SK-MEL-5 (cell line): Measurements from ENCODE around the gene PLEKHG5. TPM values are rescaled to one million over a fixed set of nuclear protein-coding genes. Genes with fewer than 3 reads are reported as not detected.

ENCODE experiments used
- DNase-seq: peaks from one replicate; pipeline ENCODE4 v3.0.0-alpha.2; 2016; ENCODE audit warnings: low read depth, low spot score
- in situ Hi-C: cut with HindIII; loops from 2 replicates; pipeline ENCODE4 v1.10.0; 2016; ENCODE audit warnings: low sequenced_read_pairs, high pct_unique_total_duplicates, low pct_unique_long_range_greater_than_20kb
- total RNA-seq: library from RNA; depleted of rRNA; stranded (reverse); fragments of >200 nt; shearing (Covaris generic); gene quantifications from 2 replicates; pipeline ENCODE4 v1.2.3, GENCODE V29; 2014

Gene PLEKHG5
- total RNA-seq, 1 experiment from 2014 or later, result 2.7 TPM

DNA sequence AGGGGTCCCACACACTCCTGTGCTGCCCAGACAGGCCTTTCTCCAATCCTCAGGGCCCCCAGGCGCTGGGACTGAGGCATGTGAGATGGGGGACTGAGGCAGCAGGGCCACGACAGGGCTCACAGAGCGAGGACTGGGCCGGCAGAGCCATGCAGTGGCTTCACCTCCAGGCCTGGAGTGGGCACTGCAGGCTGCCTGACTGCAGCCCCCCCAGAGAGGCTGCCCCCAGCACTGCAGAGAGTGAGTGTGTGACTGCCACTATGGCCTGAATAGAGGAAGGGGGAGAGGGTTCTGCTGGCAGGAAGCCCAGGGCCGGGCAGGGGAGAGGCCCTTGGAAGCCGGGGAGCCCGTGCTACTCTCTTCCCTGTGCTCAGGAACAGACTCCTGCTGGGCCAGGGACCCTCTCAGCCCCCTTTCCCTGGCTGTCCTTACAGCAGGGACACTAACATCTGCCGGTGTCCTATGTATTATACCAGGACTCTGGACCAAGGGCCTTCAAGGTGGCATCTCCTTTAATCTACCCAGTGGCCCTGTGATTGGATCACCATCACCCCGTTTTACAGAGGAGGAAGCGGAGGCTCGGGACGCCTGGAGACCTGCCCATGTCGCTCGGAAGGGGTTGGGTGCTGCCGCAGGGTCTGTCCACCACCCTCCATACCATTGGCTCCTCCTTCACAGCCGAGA lies 20.2 kb upstream of the PLEKHG5 start:
- no peak for DNase-seq
- in situ Hi-C loops, result no loop called here

- no peak for DNase-seq
These were observed 19.6 kb upstream of the PLEKHG5 start for GRCh38 chr1:6511056-6511455.

GRCh38 chr1:6510493-6510892 lies 19.0 kb upstream of the PLEKHG5 start:
- in situ Hi-C loops, result no loop called here
- DNase-seq, result no peak

More at GRCh38 chr1:6511056-6511455, 19.6 kb upstream of the PLEKHG5 start:
- in situ Hi-C loops, result no loop called here

GRCh38 chr1:6509919-6510291 lies 18.4 kb upstream of the PLEKHG5 start:
- DNase-seq, result no peak
- in situ Hi-C loops, result no loop called here

- in situ Hi-C loops, result no loop called here
- no peak for DNase-seq
These were observed 17.9 kb upstream of the PLEKHG5 start for GRCh38 chr1:6509220-6509918.

- in situ Hi-C loops, result no loop called here
- no peak for DNase-seq
These were observed 17.3 kb upstream of the PLEKHG5 start for GRCh38 chr1:6508816-6509189.

GRCh38 chr1:6508154-6508815 lies 16.8 kb upstream of the PLEKHG5 start:
- DNase-seq, result no peak
- in situ Hi-C loops, result no loop called here

DNA sequence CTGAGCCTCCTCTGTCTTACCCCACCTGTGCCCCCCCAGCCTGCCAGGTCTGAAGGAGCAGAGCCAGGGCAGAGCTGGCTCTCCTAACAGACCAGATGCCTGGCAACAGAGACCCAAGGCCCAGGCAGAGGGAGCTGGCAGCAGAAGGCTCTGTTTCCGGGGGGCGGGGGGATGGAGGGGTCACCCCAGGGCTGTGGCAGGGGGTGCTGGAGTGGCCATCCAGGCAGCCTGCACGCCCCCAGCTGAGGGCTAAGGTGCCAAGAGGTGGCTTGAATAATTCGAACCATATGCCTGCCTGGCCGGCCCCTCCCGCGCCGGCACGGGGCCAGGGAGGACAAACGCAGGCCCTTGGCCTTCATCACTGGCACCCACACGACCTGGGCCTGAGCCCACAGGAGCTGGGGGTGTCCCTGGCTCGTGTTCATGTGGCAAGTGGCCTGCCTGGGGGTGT lies 16.0 kb upstream of the PLEKHG5 start:
- DNase-seq, result no peak
- in situ Hi-C loops, result no loop called here

DNA sequence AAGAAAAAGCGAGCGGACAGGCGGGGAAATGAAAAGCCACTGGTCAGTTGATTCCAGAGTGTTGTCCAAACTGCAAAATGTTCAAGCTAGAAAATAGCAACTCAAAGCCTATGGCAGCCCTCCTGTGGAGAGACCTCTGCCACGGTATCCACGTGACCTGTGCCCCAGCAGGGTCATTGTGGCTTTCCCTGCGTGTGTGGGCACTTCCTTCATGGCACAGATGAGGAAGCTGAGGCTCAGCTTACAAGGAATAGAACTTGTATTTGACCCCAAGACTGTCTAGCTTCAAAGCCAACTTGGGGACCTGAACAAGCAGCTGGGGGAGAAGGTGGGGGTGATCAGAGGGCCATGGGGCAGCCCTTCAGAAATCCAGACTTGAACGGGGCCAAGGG lies 15.6 kb upstream of the PLEKHG5 start:
- in situ Hi-C loops, result no loop called here
- DNase-seq, result no peak

GRCh38 chr1:6506210-6507036 lies 15.0 kb upstream of the PLEKHG5 start:
- in situ Hi-C loops, result no loop called here
- no peak for DNase-seq

DNA sequence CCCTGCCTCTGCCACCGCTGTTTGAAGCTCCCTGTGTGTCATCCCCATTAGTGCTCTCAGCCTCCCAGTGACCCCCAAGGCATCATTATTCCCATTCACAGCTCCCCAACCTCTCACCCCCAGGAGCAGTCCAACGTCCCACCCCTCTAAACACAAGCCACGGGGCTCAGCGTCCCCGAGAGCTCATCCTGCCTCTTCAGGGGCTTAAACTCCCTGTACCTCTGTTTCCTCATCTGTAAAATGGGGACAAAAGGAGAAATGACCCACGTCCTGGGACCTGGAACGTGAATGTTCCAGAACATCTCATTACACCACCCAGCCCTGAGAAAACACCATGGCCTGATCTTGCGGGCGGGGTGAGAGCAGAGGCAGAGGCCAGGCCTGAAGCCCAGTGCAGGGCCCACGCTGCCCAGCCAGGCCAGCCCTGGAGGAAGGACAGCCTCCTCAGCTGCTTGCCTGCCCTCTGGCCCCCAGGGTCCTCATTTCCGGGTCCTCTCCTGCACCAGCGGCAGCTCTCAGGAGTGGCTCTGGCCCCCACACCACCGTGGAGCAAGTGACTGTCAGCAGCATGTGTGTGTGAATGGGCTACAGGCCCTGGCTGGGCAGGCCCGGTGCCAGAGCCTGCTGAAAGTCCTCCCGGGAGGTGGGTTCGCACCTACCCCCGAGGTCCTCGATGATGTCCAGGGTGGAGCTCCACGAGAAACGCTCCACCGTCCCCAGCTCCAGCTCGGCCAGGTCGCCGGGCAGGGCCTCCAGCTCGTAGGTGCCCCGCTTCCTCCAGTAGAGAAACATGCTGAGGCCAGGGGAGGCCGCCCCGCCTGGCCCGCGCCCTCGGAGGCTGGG lies 14.1 kb upstream of the PLEKHG5 start:
- DNase-seq, result no peak
- in situ Hi-C loops, result no loop called here

DNA sequence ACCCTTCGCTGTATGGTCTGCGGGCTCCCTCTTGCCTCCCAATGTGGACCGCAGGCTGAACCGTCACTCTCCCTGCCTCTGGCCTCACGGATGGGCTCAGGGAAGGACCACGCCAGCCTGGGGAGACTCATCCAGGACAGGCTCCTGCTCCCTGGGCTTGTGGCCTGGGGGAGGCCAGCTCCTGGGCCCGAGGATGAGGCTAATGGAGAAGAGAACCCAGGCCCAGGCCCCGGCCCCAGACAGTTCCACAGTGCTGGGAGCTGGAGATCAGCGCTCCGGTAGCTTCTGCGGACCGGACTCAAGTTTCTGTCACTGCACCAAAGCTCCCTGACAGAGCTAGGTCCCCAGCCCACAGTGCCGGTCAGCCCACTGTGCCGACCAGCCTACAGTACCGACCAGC lies 13.4 kb upstream of the PLEKHG5 start:
- in situ Hi-C loops, result no loop called here
- no peak for DNase-seq

DNA sequence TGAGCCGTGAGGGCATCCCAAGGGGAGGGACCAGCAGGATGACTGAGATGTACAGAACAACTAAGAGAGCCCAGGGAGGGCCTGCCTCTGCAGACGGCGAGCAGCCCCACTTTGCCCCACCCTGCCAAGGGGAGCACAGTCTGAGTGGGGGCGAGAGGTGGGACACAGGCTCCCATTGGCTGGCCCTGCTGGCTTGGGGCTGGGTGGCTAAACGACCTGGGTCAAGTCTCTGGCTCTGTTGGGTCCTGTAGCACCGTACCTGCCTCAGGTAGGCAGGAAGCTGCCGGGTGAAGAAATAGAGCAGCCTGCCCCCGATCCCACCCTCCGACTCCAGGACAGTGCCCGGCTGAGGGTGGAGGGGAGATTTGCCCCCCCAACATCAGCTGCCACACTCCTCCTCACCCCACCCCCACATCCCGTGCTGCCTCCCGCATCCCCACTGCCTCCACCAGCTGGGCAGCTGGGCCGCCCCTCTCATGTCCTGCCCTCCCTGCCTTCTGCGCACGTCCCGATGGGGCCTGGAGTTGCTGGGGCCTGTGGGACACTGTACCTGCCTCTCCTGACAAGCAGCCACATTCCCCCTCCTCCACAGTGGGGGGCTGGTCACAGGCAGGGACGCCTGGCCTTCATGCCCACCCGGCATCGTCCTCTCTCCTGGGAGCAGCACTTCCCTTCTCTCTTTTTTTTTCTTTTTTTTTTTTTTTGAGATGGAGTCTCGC lies 12.6 kb upstream of the PLEKHG5 start:
- in situ Hi-C loops, result no loop called here
- no peak for DNase-seq

DNA sequence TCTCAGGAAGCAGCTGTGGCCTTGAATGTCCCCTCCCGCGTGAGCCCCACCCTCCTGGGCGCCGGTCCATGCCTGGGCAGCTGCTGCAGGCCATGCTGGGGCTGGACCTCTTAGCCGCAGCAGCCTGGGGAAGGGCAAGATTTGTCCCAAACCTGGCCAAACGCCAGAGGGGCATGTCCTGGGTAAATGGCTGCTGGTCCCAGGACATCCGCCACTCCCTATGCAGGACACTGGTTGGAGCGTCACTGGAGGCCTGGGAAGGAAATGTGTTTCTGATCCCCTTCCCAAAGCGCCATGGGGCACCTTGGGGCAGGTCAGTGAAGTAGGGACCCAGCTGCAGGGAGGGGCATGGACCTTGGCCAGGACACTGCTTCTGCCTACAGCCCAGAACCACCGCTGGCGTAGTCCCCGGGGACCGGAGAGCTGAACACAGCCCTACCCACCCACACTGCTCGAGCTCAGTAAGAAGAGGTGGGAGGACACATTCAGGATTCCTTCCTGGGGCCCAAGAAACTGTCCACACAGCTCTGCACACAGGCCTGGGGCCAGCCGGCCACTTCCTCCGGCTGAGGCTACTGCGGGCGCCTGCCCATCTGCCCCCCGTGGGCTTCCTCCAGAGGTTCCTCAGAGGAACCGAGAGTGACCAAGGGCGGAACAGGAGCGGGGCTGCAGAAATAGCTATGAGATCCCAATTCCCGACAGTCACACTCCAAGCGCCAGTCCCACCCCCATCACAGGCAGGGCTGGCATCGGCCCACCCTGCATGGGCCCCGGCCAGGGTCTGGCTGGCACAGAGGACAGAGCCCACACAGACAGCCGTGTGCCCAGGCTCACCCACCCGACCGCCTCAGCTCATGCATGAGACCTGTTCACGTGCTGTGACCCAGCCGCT lies 10.8 kb upstream of the PLEKHG5 start:
- in situ Hi-C loops, result no loop called here
- no peak for DNase-seq

GRCh38 chr1:6501279-6501813 lies 9.9 kb upstream of the PLEKHG5 start:
- in situ Hi-C loops, result no loop called here
- DNase-seq, result no peak
